Endothelial cell of umbilical vein (primary cell): Measurements from ENCODE around the gene IFT74. TPM values are rescaled to one million over a fixed set of nuclear protein-coding genes. Genes with fewer than 3 reads are reported as not detected.

Experiments used
- BruUV-seq: library from RNA; stranded (reverse); fragments of 400-500 nt; replicated peaks from 2 replicates; lab custom pipeline; 2021; lab: Mats Ljungman, UMichigan
- CTCF ChIA-PET: fragments of 300-600, 350-600 bp; sonication (Branson Sonifier 250); formaldehyde crosslinking; loops from one replicate; lab custom pipeline; 2021; ENCODE audit warnings: antibody characterized with exemption, inconsistent platforms; lab: Charles Lee
- POLR2A ChIA-PET: fragments of 300-600, 350-600 bp; sonication (Branson Sonifier 250); formaldehyde crosslinking; loops from one replicate; lab custom pipeline; 2021; ENCODE audit warnings: antibody characterized with exemption, inconsistent platforms; lab: Charles Lee
- DNase-seq: peaks from one replicate; pipeline ENCODE4 v3.0.0-alpha.2; 2011; ENCODE audit warnings: low read depth, low spot score
- FAIRE-seq: peaks from 2 replicates; lab custom pipeline; 2011; peaks lifted over from hg19 to GRCh38; lab: Jason Lieb, UNC
- H2AFZ ChIP-seq: 2 replicates; pipeline ENCODE4 v1.6.0; 2012; ENCODE audit warnings: low read depth, low read length, control low read depth, inconsistent platforms
- H3K27ac ChIP-seq: 2 replicates; pipeline ENCODE4 v1.5.1; 2011; ENCODE audit warnings: low read depth, mild to moderate bottlenecking, control low read depth, low read length, moderate library complexity; ENCODE audit not compliant: insufficient read depth
- H3K27me3 ChIP-seq, 2 experiments: 2 replicates each; pipeline versions ENCODE4 v1.6.0 to v1.6.1; 2011; ENCODE audit warnings: low read length in 2 of 2, mixed read lengths in 1 of 2; ENCODE audit not compliant: control insufficient read depth in 2 of 2, insufficient read depth in 2 of 2
- H3K36me3 ChIP-seq, 2 experiments: 2 replicates in 1 of 2; 3 replicates in 1 of 2; pipeline ENCODE4 v1.5.1; 2011; ENCODE audit warnings: low read length in 2 of 2, mild to moderate bottlenecking in 1 of 2, moderate library complexity in 1 of 2; ENCODE audit not compliant: control insufficient read depth in 2 of 2, insufficient read depth in 2 of 2; ENCODE audit errors: extremely low read depth in 1 of 2
- H3K4me1 ChIP-seq: 3 replicates; pipeline ENCODE4 v1.5.1; 2011; ENCODE audit warnings: mild to moderate bottlenecking, low read length; ENCODE audit not compliant: control insufficient read depth, insufficient read depth; ENCODE audit errors: extremely low read depth
- H3K4me2 ChIP-seq: 2 replicates; pipeline ENCODE4 v1.6.1; 2011; ENCODE audit warnings: low read length, control low read depth, mixed read lengths; ENCODE audit not compliant: insufficient read depth
- H3K4me3 ChIP-seq, 3 experiments: fragments of 200-600 bp in 1 of 3; sonication (generic), shearing (Covaris generic) in 1 of 3; replicated peaks in 1 of 3; 2 replicates each; pipeline ENCODE4 v1.5.1; 2011 to 2016; ENCODE audit warnings: control low read depth in 3 of 3, low read length in 3 of 3, mild to moderate bottlenecking in 2 of 3, inconsistent platforms in 1 of 3, low read depth in 1 of 3, moderate library complexity in 1 of 3; ENCODE audit not compliant: insufficient read depth in 1 of 3
- H3K79me2 ChIP-seq: 2 replicates; pipeline ENCODE4 v1.6.0; 2012; ENCODE audit warnings: low read length, inconsistent platforms; ENCODE audit not compliant: control insufficient read depth, insufficient read depth
- H3K9ac ChIP-seq: replicated peaks from 2 replicates; pipeline ENCODE3; 2011; ENCODE audit warnings: low read length, control low read depth; ENCODE audit not compliant: insufficient read depth; ENCODE audit errors: extremely low read depth
- H3K9me1 ChIP-seq: replicated peaks from 3 replicates; pipeline ENCODE4 v1.6.0; 2011; ENCODE audit warnings: mild to moderate bottlenecking, low read length; ENCODE audit not compliant: control insufficient read depth, insufficient read depth; ENCODE audit errors: extremely low read depth
- H3K9me3 ChIP-seq: replicated peaks from 2 replicates; pipeline ENCODE4 v1.5.1; 2012; ENCODE audit warnings: low read length, inconsistent platforms; ENCODE audit not compliant: control insufficient read depth, insufficient read depth
- H4K20me1 ChIP-seq: replicated peaks from 2 replicates; pipeline ENCODE3; 2011; ENCODE audit warnings: mild to moderate bottlenecking, low read length; ENCODE audit not compliant: control insufficient read depth, insufficient read depth; ENCODE audit errors: extremely low read depth
- GATA2 ChIP-seq: IDR thresholded peaks from 2 replicates; pipeline ENCODE4 v1.7.0; 2011; ENCODE audit warnings: low read depth, mild to moderate bottlenecking, moderate library complexity, mixed read lengths, low read length; ENCODE audit not compliant: insufficient read length, insufficient read depth
- dilution Hi-C: fragments of 300-500 bp; cut with MboI; formaldehyde crosslinking; loops from one replicate; pipeline ENCODE4 v1.15.0; 2019; ENCODE audit warnings: low sequenced_read_pairs; ENCODE audit not compliant: extremely low pct_ligation_motif_present
- intact Hi-C: fragments of 100-400 bp; cut with micrococcal nuclease; formaldehyde crosslinking; loops from one replicate; pipeline ENCODE4 v1.10.0; 2022
- polyA plus RNA-seq, 4 experiments: library from polyadenylated mRNA; depleted of rRNA in 3 of 4; stranded (reverse) in 3 of 4; unstranded in 1 of 4; fragments of >200 nt; gene quantifications; 2 replicates each; pipeline versions ENCODE4 v1.2.1 to v1.2.3, GENCODE V29; 2011 to 2012; ENCODE audit warnings: missing spikeins in 1 of 4
- total RNA-seq: library from RNA; stranded (reverse); gene quantifications from 2 replicates; pipeline ENCODE4 v1.2.3, GENCODE V29; 2021
- TF ChIP-seq, protein P1 (sequence below): IDR thresholded peaks from 2 replicates; pipeline ENCODE4 v1.6.1; 2011; ENCODE audit not compliant: insufficient read depth, insufficient read length
- TF ChIP-seq, protein P2 (sequence below), 2 donors: IDR thresholded peaks; 1 replicate in 1 of 2; 2 replicates in 1 of 2; pipeline ENCODE4 v1.5.1; 2011; ENCODE audit warnings: low read length in 2 of 2, mild to moderate bottlenecking in 2 of 2, moderate library complexity in 2 of 2, control low read depth in 1 of 2, inconsistent platforms in 1 of 2, low read depth in 1 of 2; ENCODE audit not compliant: insufficient read depth in 1 of 2; ENCODE audit errors: extremely low read depth in 1 of 2

IFT74 gene
- total and polyA plus RNA-seq, 2 donors (not counting 3 experiments of a cell fraction or from before 2014, with no cell fraction given): 3.4 to 10.8 TPM

DNA sequence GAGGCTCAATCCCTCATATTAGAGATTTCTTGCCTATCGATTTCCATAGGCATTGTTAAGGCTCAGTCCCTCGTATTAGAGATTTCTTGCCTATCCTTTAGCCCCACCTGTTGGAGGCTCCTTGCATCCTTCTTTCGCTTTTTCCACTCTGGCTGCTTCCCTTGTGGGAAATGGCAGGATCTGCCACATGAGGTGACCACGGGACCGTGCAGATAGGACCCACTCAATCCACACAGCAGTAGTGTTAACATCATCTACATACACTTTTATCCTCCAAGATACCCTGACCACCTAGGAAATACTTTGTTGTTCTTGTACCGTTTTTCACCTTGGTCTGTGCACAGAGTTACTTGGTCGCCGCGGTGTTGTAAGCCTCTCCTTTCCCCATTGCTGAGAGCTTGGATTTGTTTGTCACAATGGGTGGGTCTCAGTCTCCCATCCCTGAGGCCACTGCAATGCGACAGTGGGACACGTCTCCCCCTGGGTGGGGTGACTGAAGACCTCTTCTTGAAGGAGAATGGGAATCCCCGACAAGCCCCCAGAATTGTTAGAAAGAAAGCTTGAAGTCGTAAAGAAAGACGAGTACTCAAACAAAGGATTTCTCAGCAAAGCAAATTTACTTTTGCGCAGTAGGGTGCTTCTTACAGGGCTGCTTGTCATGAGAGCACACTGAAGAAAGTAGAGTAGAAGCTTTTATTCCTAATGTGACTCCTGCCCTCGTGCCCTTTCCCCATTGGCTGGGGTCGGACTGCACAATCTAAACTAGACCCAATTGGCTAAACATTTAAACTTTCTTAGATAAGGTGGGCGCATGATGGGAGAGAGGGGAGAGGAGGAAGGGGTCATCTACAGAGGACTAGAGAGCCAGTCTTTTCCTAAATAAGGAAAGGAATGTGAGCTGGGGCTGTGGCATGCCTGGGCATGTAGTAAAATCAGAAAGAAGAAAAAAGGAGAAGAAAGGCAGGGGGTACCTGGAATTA lies 19.8 kb downstream of the IFT74 start:
- Histone ChIP-seq H3K27ac (no peak overlapping the region), H3K4me3 (no peak overlapping the region), H3K9me1 (no peaks in the 10 kb centered on the region), H3K9me3 (no peaks in the 10 kb centered on the region), H3K27me3 (no peaks in the 10 kb centered on the region), H3K9ac (no peak overlapping the region), H3K4me1 (no peaks in the 10 kb centered on the region), H4K20me1 (no peaks in the 10 kb centered on the region), H3K36me3 (no peaks in the 10 kb centered on the region), H3K4me2 (no peak overlapping the region), H3K79me2 (no peaks in the 10 kb centered on the region), H2AFZ (peak overlapping the region; percentile 30)
- no TSS peak for BruUV-seq
- ChIA-PET POLR2A (no interaction called here), CTCF (interaction anchor here (1.3 to 1.6 kb wide), 2 partner anchors 8 to 230 kb away, joined by 5 to 7 read pairs; no protein-coding TSS in a partner anchor)
- dilution Hi-C loops (no loop called here), intact Hi-C loops (loop anchor here (1.0 kb wide), 1 partner anchor 232 kb away; no protein-coding TSS in a partner anchor)
- no peak for TF ChIP-seq GATA2
- TF ChIP-seq, protein P1, sequence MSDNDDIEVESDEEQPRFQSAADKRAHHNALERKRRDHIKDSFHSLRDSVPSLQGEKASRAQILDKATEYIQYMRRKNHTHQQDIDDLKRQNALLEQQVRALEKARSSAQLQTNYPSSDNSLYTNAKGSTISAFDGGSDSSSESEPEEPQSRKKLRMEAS: no peak
- TF ChIP-seq, protein P2, sequence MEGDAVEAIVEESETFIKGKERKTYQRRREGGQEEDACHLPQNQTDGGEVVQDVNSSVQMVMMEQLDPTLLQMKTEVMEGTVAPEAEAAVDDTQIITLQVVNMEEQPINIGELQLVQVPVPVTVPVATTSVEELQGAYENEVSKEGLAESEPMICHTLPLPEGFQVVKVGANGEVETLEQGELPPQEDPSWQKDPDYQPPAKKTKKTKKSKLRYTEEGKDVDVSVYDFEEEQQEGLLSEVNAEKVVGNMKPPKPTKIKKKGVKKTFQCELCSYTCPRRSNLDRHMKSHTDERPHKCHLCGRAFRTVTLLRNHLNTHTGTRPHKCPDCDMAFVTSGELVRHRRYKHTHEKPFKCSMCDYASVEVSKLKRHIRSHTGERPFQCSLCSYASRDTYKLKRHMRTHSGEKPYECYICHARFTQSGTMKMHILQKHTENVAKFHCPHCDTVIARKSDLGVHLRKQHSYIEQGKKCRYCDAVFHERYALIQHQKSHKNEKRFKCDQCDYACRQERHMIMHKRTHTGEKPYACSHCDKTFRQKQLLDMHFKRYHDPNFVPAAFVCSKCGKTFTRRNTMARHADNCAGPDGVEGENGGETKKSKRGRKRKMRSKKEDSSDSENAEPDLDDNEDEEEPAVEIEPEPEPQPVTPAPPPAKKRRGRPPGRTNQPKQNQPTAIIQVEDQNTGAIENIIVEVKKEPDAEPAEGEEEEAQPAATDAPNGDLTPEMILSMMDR (IDR thresholded peaks at IDR 0.05; ENCODE audit: extremely low read depth in 1 of 2, insufficient read depth in 1 of 2, low read depth in 1 of 2, low read length in 2 of 2): peak; percentile 34 to 51
- DNase-seq: peak; percentile 42
- FAIRE-seq: no peak
